Neural cell (in vitro differentiated cells): ENCODE measurements around the gene THEM4. TPM values are rescaled to one million over a fixed set of nuclear protein-coding genes. Genes with fewer than 3 reads are reported as not detected.

ENCODE experiments used
- H2AFZ ChIP-seq: fragments of 200-600, 300-800 bp; sonication (generic), shearing (Covaris generic); 2 replicates; pipeline ENCODE4 v1.6.0; 2014; ENCODE audit warnings: low read depth, mild to moderate bottlenecking, antibody characterized with exemption, low read length, moderate library complexity
- H3F3A ChIP-seq: fragments of 200-600 bp; shearing (Covaris generic); 2 replicates; pipeline ENCODE4 v1.6.1; 2016; ENCODE audit warnings: mild to moderate bottlenecking, moderate library complexity, mixed read lengths, antibody characterized with exemption, low read length; ENCODE audit not compliant: insufficient read depth, poor library complexity, severe bottlenecking
- H3K27ac ChIP-seq: fragments of 200-600, 300-800 bp; sonication (generic), shearing (Covaris generic); 2 replicates; pipeline ENCODE4 v1.5.1; 2014; ENCODE audit warnings: mild to moderate bottlenecking, low read length, moderate library complexity
- H3K27me3 ChIP-seq: fragments of 300-800, 200-600 bp; sonication (generic), shearing (Covaris generic); 2 replicates; pipeline ENCODE4 v1.6.0; 2014; ENCODE audit warnings: mild to moderate bottlenecking, low read depth, low read length, moderate library complexity; ENCODE audit not compliant: insufficient read depth
- H3K36me3 ChIP-seq: fragments of 300-800, 200-600 bp; sonication (generic), shearing (Covaris generic); 2 replicates; pipeline ENCODE4 v1.5.1; 2014; ENCODE audit warnings: mild to moderate bottlenecking, antibody characterized with exemption, low read length, moderate library complexity; ENCODE audit not compliant: insufficient read depth
- H3K4me2 ChIP-seq: fragments of 300-800, 200-600 bp; sonication (generic), shearing (Covaris generic); 2 replicates; pipeline ENCODE4 v1.6.0; 2014; ENCODE audit warnings: mild to moderate bottlenecking, low read length
- H3K4me3 ChIP-seq: fragments of 300-800, 200-600 bp; sonication (generic), shearing (Covaris generic); 2 replicates; pipeline ENCODE4 v1.5.1; 2014; ENCODE audit warnings: mild to moderate bottlenecking, low read length, moderate library complexity
- H3K79me2 ChIP-seq: fragments of 200-600 bp; shearing (Covaris generic); replicated peaks from 2 replicates; pipeline ENCODE4 v1.6.0; 2014; ENCODE audit warnings: mild to moderate bottlenecking, low read length, moderate library complexity; ENCODE audit not compliant: insufficient read depth
- H3K9ac ChIP-seq: fragments of 300-800, 200-600 bp; sonication (generic), shearing (Covaris generic); 2 replicates; pipeline ENCODE4 v1.6.1; 2016; ENCODE audit warnings: mild to moderate bottlenecking, low read length, mixed read lengths
- H3K9me2 ChIP-seq: fragments of 200-600 bp; shearing (Covaris generic); 2 replicates; pipeline ENCODE4 v1.6.1; 2016; ENCODE audit warnings: mild to moderate bottlenecking, low read length, mixed read lengths; ENCODE audit not compliant: insufficient read depth
- H3K9me3 ChIP-seq: fragments of 200-600, 300-800 bp; sonication (generic), shearing (Covaris generic); 2 replicates; pipeline ENCODE4 v1.6.1; 2016; ENCODE audit warnings: mild to moderate bottlenecking, mixed run types, low read length, moderate library complexity, mixed read lengths
- H4K20me1 ChIP-seq: fragments of 200-600 bp; shearing (Covaris generic); 2 replicates; pipeline ENCODE4 v1.6.1; 2016; ENCODE audit warnings: mild to moderate bottlenecking, mixed run types; ENCODE audit not compliant: insufficient read depth
- EP300 ChIP-seq: fragments of 450-650 bp; conservative IDR thresholded peaks from 2 replicates; pipeline ENCODE4 v1.6.1; 2014; ENCODE audit warnings: antibody characterized with exemption, mild to moderate bottlenecking, moderate library complexity; ENCODE audit not compliant: poor library complexity, severe bottlenecking
- EZH2 ChIP-seq: fragments of 200-600, 300-800 bp; shearing (Covaris generic), sonication (generic); IDR thresholded peaks from 2 replicates; pipeline ENCODE4 v1.6.1; 2014; ENCODE audit warnings: antibody characterized with exemption, low read length, borderline replicate concordance, mild to moderate bottlenecking; ENCODE audit not compliant: insufficient read depth, poor library complexity, severe bottlenecking
- MXI1 ChIP-seq: fragments of 450-650 bp; conservative IDR thresholded peaks from 2 replicates; pipeline ENCODE4 v1.6.1; 2014; ENCODE audit warnings: antibody characterized with exemption, mild to moderate bottlenecking; ENCODE audit not compliant: poor library complexity, severe bottlenecking
- POLR2AphosphoS5 ChIP-seq: IDR thresholded peaks from 2 replicates; pipeline ENCODE4 v1.6.1; 2012
- RAD21 ChIP-seq: fragments of 450-650 bp; conservative IDR thresholded peaks from 2 replicates; pipeline ENCODE4 v1.6.1; 2014; ENCODE audit warnings: antibody characterized with exemption, mild to moderate bottlenecking, moderate library complexity
- SMC3 ChIP-seq: fragments of 450-650 bp; conservative IDR thresholded peaks from 2 replicates; pipeline ENCODE4 v1.6.1; 2014; ENCODE audit warnings: antibody characterized with exemption, mild to moderate bottlenecking, moderate library complexity; ENCODE audit not compliant: poor library complexity
- TAF1 ChIP-seq: IDR thresholded peaks from 2 replicates; pipeline ENCODE4 v1.6.1; 2012; ENCODE audit warnings: low read depth
- polyA plus RNA-seq: library from polyadenylated mRNA; depleted of rRNA; stranded (reverse); fragments of >200 nt; gene quantifications from 2 replicates; pipeline ENCODE4 v1.2.3, GENCODE V29; 2014
- TF ChIP-seq, protein P1 (sequence below): IDR thresholded peaks from 2 replicates; pipeline ENCODE4 v1.6.1; 2012; ENCODE audit warnings: borderline replicate concordance
- TF ChIP-seq, protein P2 (sequence below): fragments of 450-650 bp; IDR thresholded peaks from 2 replicates; pipeline ENCODE4 v1.5.1; 2014; ENCODE audit warnings: antibody characterized with exemption, mild to moderate bottlenecking, moderate library complexity; ENCODE audit not compliant: poor library complexity, severe bottlenecking

The THEM4 gene
- polyA plus RNA-seq, 1 donor from 2014 or later = 11.3 TPM

DNA sequence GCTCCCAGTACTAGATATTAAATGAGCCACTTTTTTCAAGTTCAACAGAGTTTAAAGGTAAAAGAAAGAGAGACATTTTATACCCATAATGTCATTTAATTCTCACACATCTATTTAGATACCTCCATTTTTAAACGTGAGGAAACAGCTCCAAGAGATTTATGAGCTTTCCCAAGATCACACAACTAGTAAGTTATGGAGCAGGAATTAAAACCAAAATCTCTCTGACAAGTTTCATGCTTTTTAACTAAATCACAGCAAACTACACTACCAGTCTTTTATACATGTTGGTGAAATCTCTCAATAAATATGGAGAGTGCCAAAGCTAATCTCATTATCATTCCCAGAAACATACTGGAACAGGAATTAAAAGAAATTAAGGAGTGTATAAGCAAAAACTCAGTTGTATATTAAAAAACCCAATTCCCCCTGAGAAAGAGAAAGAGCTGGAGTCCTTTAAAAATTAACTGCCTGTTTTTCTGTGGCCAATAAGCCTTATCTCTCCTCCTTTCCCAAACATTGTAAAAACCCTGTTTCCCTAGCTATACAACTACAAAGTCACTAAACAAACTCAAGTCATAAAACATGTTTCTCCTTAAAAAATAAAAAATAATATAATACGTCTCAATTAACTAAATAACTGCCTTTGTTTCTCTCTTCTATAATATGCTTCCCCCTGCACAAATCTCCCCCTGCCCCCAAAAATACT is 26.7 kb upstream of the THEM4 start:
- H3K27ac ChIP-seq = no peak overlapping the region
- H2AFZ ChIP-seq = no peak overlapping the region
- no peak overlapping the region for H3K4me3 ChIP-seq
- H3K36me3 ChIP-seq = no peaks in the 10 kb centered on the region
- no peaks in the 10 kb centered on the region for H3F3A ChIP-seq
- no peak overlapping the region for H3K4me2 ChIP-seq
- no peak for TF ChIP-seq EP300
- no peak for TF ChIP-seq POLR2AphosphoS5
- TF ChIP-seq, protein P1, sequence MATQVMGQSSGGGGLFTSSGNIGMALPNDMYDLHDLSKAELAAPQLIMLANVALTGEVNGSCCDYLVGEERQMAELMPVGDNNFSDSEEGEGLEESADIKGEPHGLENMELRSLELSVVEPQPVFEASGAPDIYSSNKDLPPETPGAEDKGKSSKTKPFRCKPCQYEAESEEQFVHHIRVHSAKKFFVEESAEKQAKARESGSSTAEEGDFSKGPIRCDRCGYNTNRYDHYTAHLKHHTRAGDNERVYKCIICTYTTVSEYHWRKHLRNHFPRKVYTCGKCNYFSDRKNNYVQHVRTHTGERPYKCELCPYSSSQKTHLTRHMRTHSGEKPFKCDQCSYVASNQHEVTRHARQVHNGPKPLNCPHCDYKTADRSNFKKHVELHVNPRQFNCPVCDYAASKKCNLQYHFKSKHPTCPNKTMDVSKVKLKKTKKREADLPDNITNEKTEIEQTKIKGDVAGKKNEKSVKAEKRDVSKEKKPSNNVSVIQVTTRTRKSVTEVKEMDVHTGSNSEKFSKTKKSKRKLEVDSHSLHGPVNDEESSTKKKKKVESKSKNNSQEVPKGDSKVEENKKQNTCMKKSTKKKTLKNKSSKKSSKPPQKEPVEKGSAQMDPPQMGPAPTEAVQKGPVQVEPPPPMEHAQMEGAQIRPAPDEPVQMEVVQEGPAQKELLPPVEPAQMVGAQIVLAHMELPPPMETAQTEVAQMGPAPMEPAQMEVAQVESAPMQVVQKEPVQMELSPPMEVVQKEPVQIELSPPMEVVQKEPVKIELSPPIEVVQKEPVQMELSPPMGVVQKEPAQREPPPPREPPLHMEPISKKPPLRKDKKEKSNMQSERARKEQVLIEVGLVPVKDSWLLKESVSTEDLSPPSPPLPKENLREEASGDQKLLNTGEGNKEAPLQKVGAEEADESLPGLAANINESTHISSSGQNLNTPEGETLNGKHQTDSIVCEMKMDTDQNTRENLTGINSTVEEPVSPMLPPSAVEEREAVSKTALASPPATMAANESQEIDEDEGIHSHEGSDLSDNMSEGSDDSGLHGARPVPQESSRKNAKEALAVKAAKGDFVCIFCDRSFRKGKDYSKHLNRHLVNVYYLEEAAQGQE = no peak
- no peak for TF ChIP-seq SMC3
- TF ChIP-seq, protein P2, sequence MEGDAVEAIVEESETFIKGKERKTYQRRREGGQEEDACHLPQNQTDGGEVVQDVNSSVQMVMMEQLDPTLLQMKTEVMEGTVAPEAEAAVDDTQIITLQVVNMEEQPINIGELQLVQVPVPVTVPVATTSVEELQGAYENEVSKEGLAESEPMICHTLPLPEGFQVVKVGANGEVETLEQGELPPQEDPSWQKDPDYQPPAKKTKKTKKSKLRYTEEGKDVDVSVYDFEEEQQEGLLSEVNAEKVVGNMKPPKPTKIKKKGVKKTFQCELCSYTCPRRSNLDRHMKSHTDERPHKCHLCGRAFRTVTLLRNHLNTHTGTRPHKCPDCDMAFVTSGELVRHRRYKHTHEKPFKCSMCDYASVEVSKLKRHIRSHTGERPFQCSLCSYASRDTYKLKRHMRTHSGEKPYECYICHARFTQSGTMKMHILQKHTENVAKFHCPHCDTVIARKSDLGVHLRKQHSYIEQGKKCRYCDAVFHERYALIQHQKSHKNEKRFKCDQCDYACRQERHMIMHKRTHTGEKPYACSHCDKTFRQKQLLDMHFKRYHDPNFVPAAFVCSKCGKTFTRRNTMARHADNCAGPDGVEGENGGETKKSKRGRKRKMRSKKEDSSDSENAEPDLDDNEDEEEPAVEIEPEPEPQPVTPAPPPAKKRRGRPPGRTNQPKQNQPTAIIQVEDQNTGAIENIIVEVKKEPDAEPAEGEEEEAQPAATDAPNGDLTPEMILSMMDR = no peak
- no peak for TF ChIP-seq RAD21
- TF ChIP-seq TAF1 = no peak
- no peak for TF ChIP-seq MXI1
- TF ChIP-seq EZH2 = no peak
- H3K9me3 ChIP-seq = no peaks in the 10 kb centered on the region
- H3K79me2 ChIP-seq = no peaks in the 10 kb centered on the region
- H3K27me3 ChIP-seq = no peaks in the 10 kb centered on the region
- H3K9me2 ChIP-seq = no peaks in the 10 kb centered on the region
- no peaks in the 10 kb centered on the region for H4K20me1 ChIP-seq
- H3K9ac ChIP-seq = no peak overlapping the region

DNA sequence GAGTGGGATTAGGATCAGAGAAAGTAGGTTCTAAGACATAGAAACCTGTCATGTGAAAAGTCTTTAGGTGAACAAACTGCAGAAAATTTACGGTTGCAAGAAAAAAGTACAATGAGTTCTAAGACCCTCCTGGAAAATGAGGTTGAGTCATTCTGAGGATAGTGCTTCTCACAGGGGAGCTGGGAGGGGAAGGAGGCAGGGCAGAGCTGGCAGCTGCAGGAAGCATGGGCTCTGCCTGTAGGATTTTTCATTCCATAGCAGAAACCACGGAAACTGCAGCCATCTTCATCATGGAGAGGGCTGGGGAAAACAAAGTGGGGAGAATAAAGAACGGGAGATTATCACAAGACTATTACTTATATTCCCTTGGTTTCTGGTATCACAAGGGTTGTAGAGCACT is 25.8 kb upstream of the THEM4 start:
- Histone ChIP-seq H3F3A (no peaks in the 10 kb centered on the region), H3K9me2 (no peaks in the 10 kb centered on the region), H3K9ac (no peak overlapping the region), H3K9me3 (no peaks in the 10 kb centered on the region), H3K27ac (no peak overlapping the region), H3K36me3 (no peaks in the 10 kb centered on the region), H2AFZ (no peak overlapping the region), H4K20me1 (no peaks in the 10 kb centered on the region), H3K4me2 (no peak overlapping the region), H3K27me3 (no peaks in the 10 kb centered on the region), H3K79me2 (no peaks in the 10 kb centered on the region), H3K4me3 (no peak overlapping the region)
- TF ChIP-seq EP300 (no peak), RAD21 (no peak), TAF1 (no peak), EZH2 (no peak), MXI1 (no peak), POLR2AphosphoS5 (no peak), SMC3 (no peak)
- TF ChIP-seq, protein P1 = no peak
- TF ChIP-seq, protein P2 = no peak
